NT2/D1 (cell line): Measurements from ENCODE around the gene AGAP1.

Experiments used
- YY1 ChIP-seq: IDR thresholded peaks from 2 replicates; pipeline ENCODE4 v1.6.1; 2011; ENCODE audit not compliant: insufficient read length, insufficient read depth
- ZNF274 ChIP-seq: IDR thresholded peaks from 2 replicates; pipeline ENCODE4 v1.6.1; 2011; ENCODE audit warnings: mild to moderate bottlenecking, low read depth, low read length

- TF ChIP-seq ZNF274 (no peak), YY1 (no peak)
Measured at GRCh38 chr2:235515821-235516220, 22.0 kb downstream of the AGAP1 start.
